ENCODE results near the gene TMEM236.

TMEM236 gene

DNA sequence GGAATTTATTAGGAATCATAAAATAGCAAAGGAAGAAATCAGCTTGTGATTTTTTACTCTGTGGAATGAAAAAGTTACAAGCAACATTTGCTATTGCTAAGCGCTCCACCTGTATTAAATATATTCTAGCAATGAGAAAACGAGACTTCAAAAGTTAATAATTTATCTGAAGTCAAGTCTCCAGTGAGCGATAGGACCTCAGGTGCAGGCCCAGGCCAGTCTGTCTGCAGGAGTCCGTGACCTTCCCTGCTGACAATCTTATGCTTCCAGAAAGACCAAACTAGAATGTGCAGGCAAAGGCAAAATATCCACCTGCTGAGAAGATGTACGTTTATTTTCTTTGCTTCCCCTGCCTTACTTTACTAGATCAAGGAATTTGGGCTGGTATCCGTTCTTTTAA lies 79.9 kb downstream of the TMEM236 start:
- DNase-seq = no peak

DNA sequence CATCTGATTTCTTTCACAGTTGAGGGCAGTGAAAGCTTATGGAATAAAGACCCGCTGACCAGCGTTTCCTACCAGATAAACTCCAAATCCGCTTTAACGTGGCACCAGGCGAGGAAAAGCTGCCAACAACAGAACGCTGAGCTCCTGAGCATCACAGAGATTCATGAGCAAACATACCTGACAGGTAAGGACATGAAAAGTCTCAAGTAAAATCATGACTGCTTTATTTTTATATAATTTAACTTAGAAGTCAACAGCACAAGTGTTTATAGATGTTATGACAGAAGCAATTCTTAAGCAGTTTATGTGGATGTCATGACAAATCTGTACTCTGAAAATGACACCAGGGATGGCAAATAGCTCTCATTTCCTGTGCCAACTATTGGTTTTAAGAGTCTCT lies 81.7 kb downstream of the TMEM236 start:
- DNase-seq = no peak

DNA sequence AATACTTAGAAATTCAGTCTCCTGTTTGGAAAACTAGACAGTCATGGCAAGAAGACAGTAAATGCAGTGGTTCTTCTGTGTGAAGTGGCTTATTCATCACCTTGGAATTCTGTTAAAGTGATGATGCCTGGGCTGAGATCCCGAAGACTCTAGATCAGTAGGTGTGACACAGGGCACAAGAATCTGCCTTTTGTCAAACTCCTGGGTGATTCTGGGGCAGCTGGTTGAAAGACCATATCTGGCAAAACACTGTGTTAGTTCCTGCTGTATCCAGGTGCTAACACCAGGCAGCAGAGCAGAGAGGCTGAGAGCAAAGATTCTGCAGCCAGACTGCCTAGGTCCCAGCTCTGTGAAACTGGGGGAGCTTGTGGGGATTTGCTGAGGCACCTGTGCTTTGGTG lies 83.7 kb downstream of the TMEM236 start:
- DNase-seq = no peak

DNA sequence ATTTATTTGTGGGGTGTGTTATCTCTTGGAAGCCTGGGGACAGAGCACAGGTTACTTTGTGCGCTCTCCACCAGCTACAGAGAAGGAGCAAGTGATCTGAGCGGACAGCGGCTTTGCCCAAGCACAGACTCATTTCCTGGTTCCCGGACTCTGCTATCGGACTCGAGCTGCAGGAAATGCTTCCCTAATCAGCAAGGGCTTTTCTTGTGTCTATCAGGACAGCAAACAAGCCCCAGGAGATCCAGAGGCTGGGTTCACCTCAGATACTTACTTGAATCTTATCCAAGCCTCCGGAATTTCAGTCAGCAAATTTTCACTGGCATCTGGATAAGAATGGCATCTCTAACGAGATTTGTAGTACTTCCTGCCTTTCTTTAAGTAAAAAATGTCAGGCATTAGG lies 84.9 kb downstream of the TMEM236 start:
- no peak for DNase-seq

DNA sequence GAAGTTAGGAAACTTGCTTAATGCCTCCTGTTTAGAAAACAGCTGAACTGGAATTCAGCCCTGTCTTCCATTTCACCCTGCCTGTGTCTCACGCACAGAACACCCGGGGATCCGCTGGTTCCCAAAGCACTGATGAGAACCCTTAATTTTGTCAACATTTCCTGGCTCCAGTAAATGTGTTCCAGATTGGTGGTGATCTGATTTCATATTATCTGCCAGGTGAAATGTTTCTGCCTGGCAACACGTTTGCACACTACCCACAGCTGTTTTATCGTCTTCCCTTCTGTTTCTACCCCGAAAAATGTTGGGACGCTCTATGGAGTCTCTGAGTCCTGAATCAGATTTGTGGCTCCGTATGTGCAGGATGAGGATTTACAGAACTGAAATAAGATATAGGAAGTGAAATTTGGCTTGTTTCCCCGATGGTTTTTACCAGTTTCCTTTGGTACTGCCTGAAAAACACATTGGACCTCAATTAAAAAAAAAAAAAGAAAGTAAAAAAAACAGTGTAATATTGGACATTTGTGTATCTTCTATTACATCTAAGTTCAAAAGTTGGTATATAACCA lies 86.2 kb downstream of the TMEM236 start:
- no peak for DNase-seq

DNA sequence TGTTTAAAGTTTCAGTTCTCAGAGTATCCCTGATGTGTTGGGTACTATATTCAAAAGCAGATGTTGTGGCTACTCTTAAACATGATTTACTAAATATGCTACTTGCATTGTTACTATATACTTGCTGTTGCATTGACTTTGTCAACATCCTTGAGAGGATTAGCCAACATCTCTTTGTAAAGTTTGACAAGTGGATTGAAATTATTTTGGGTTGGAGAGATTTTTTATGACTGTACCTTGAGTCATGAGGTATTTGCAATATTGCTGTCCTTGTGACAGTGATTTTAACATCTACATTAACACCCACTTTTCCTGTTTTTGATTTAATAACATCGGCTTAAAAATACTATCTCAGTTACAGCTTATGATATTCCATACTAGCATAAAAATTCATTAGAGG lies 89.0 kb downstream of the TMEM236 start:
- no peak for DNase-seq

DNA sequence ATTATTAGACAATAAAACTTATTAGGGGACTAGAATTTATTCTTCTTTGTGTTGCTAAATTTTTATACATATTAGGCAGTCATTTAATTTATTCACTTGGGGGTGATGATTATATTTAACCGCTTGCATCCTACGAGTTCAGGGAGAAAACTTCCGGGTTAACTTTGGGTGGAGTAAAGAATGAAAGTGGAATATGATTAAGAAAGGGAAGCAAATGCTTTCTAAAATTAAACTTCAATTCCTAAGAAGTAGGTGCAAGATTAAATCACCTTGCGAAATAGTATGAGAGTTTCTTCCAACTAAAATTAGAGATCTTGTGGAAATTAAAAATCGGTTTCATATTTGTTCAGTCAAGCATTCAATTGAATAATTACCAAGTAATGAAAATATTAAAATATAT lies 90.6 kb downstream of the TMEM236 start:
- no peak for DNase-seq

DNA sequence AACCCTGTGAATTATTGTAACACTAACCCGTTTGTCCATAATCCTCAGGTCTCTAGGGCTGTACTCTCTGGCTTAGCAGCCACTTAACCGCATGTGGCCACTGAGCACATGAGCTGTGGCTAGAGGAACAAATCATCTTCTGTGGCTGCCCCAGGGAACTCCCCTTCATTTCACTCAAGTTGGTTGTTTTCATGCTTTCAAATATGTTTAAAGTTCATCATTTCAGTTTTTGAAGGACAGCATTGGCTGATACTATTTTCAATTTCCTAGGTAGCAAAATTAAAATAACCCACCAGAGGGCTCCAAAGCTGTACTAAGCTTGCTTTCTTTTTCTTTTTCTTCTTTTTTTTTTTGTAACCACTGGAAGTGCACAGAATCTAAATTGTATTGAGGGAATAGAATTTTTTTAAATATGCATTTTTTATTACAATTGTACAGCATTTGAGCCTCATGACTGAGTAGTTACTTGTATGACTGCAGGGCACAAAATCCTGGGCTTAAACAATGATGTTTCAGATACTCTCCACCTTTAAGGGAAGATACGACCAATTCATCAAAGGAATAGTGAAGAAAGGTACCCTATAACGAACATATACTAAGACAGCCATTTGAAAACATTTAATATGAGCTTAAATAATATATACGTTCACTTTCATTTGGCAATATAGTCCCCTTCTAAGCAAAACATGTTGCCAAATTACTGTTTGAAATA lies 95.7 kb downstream of the TMEM236 start:
- DNase-seq = no peak

DNA sequence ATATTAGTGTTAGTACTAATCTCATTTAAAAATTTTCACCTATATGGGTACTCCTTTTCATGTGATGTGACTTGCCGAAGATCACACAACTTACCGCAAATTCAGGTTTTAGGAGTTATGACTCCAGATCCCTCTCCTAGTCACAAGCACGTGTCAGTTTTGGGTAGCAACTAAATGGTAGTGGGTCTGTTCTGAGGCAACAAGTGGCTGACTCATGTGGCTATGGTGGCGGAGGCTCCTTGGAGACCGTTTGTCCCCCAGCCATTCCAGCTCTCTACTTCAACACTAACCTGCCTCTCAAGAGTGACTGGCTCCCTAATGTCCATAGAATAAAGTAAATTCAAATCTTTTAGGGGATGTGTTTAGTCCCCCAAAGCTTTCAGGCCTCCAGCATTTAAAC lies 96.6 kb downstream of the TMEM236 start:
- DNase-seq = no peak
